BE2C (cell line): Measurements from ENCODE around the gene WASL.

Source experiments
- DNase-seq: peaks from one replicate; pipeline ENCODE4 v3.0.0-alpha.2; 2020
- H3K27me3 ChIP-seq: fragments of 250-450 bp; sonication (Bioruptor Pico); 2 replicates; pipeline ENCODE4 v1.5.1; 2020; ENCODE audit warnings: mild to moderate bottlenecking
- H3K36me3 ChIP-seq: fragments of 250-450 bp; sonication (Bioruptor Pico); 2 replicates; pipeline ENCODE4 v1.5.1; 2020; ENCODE audit warnings: mild to moderate bottlenecking
- H3K4me1 ChIP-seq: fragments of 250-450 bp; sonication (Bioruptor Pico); 2 replicates; pipeline ENCODE4 v1.5.1; 2020
- H3K4me3 ChIP-seq: 2 replicates; pipeline ENCODE4 v1.5.1; 2011; ENCODE audit warnings: low read depth, low read length
- H3K9me3 ChIP-seq: fragments of 250-450 bp; sonication (Bioruptor Pico); 2 replicates; pipeline ENCODE4 v1.5.1; 2020
- CTCF ChIP-seq: IDR thresholded peaks from 2 replicates; pipeline ENCODE4 v1.5.1; 2012; ENCODE audit warnings: mild to moderate bottlenecking, low read depth, low read length

Gene WASL

GRCh38 chr7:123734498-123734897, 14.3 kb downstream of the WASL start:
- Histone ChIP-seq H3K27me3 (no peaks in the 10 kb centered on the region), H3K9me3 (no peaks in the 10 kb centered on the region), H3K36me3 (no peaks in the 10 kb centered on the region), H3K4me1 (no peaks in the 10 kb centered on the region), H3K4me3 (no peak overlapping the region)
- no peak for TF ChIP-seq CTCF
- no peak for DNase-seq

GRCh38 chr7:123732413-123733091, 16.3 kb downstream of the WASL start:
- no peak for TF ChIP-seq CTCF
- Histone ChIP-seq H3K4me3 (no peak overlapping the region), H3K36me3 (no peaks in the 10 kb centered on the region), H3K27me3 (no peaks in the 10 kb centered on the region), H3K9me3 (no peaks in the 10 kb centered on the region), H3K4me1 (no peaks in the 10 kb centered on the region)
- no peak for DNase-seq

GRCh38 chr7:123729218-123729578, 19.6 kb downstream of the WASL start:
- TF ChIP-seq CTCF: no peak
- Histone ChIP-seq H3K27me3 (no peaks in the 10 kb centered on the region), H3K4me1 (no peaks in the 10 kb centered on the region), H3K9me3 (no peaks in the 10 kb centered on the region), H3K36me3 (no peaks in the 10 kb centered on the region), H3K4me3 (no peak overlapping the region)
- no peak for DNase-seq

GRCh38 chr7:123727071-123727837, 21.5 kb downstream of the WASL start:
- Histone ChIP-seq H3K4me3 (no peak overlapping the region), H3K4me1 (no peaks in the 10 kb centered on the region), H3K36me3 (no peaks in the 10 kb centered on the region), H3K9me3 (no peaks in the 10 kb centered on the region), H3K27me3 (no peaks in the 10 kb centered on the region)
- DNase-seq: no peak
- no peak for TF ChIP-seq CTCF

- no peaks in the 10 kb centered on the region for H3K27me3 ChIP-seq
- H3K4me3 ChIP-seq: no peak overlapping the region
- no peak for TF ChIP-seq CTCF
- no peaks in the 10 kb centered on the region for H3K36me3 ChIP-seq
- H3K4me1 ChIP-seq: no peaks in the 10 kb centered on the region
- DNase-seq: no peak
- no peaks in the 10 kb centered on the region for H3K9me3 ChIP-seq
These were observed 23.1 kb downstream of the WASL start for GRCh38 chr7:123725586-123726171.

GRCh38 chr7:123724817-123725253, 24.0 kb downstream of the WASL start:
- no peak for TF ChIP-seq CTCF
- Histone ChIP-seq H3K27me3 (no peaks in the 10 kb centered on the region), H3K4me1 (no peaks in the 10 kb centered on the region), H3K36me3 (no peaks in the 10 kb centered on the region), H3K4me3 (no peak overlapping the region), H3K9me3 (no peaks in the 10 kb centered on the region)
- no peak for DNase-seq
